GM12878 (cell line): Measurements from ENCODE around the gene SENP3.

Source experiments
- CEBPB ChIP-seq, 2 experiments: fragments of 150-350 bp in 1 of 2; IDR thresholded peaks; 2 replicates each; pipeline ENCODE4 v1.6.1; 2012 to 2014; ENCODE audit warnings: low read depth in 2 of 2, low read length in 2 of 2, borderline replicate concordance in 1 of 2, inconsistent platforms in 1 of 2
- FOS ChIP-seq: IDR thresholded peaks from 3 replicates; pipeline ENCODE4 v1.6.1; 2011; ENCODE audit warnings: borderline replicate concordance; ENCODE audit not compliant: insufficient read length; ENCODE audit errors: extremely low read depth
- HCFC1 ChIP-seq: fragments of 150-350 bp; IDR thresholded peaks from 2 replicates; pipeline ENCODE4 v1.6.1; 2014; ENCODE audit warnings: low read length
- POLR2A ChIP-seq: IDR thresholded peaks from 2 replicates; pipeline ENCODE4 v1.6.1; 2011; ENCODE audit warnings: low read depth, mild to moderate bottlenecking, low read length
- RAD21 ChIP-seq: IDR thresholded peaks from 2 replicates; pipeline ENCODE4 v1.6.1; 2011; ENCODE audit warnings: mild to moderate bottlenecking, low read depth, low read length, moderate library complexity; ENCODE audit not compliant: insufficient read depth
- SP1 ChIP-seq: IDR thresholded peaks from one replicate; pipeline ENCODE4 v1.6.1; 2011; ENCODE audit warnings: low read depth, low read length
- TARDBP ChIP-seq: IDR thresholded peaks from 2 replicates; pipeline ENCODE4 v1.6.1; 2016; ENCODE audit warnings: borderline replicate concordance
- TF ChIP-seq, protein P1 (sequence below): IDR thresholded peaks from 2 replicates; pipeline ENCODE4 v1.6.1; 2012; ENCODE audit warnings: low read length, inconsistent platforms
- TF ChIP-seq, protein P2 (sequence below), 3 experiments: IDR thresholded peaks in 2 of 3; conservative IDR thresholded peaks in 1 of 3; 2 replicates each; pipeline ENCODE4 v1.5.1; 2011; ENCODE audit warnings: low read depth in 3 of 3, low read length in 3 of 3, mild to moderate bottlenecking in 3 of 3, control low read depth in 2 of 3, moderate library complexity in 2 of 3, inconsistent platforms in 1 of 3, mixed read lengths in 1 of 3; ENCODE audit not compliant: control insufficient read depth in 2 of 3, insufficient read depth in 1 of 3; ENCODE audit errors: extremely low read depth in 1 of 3

DNA sequence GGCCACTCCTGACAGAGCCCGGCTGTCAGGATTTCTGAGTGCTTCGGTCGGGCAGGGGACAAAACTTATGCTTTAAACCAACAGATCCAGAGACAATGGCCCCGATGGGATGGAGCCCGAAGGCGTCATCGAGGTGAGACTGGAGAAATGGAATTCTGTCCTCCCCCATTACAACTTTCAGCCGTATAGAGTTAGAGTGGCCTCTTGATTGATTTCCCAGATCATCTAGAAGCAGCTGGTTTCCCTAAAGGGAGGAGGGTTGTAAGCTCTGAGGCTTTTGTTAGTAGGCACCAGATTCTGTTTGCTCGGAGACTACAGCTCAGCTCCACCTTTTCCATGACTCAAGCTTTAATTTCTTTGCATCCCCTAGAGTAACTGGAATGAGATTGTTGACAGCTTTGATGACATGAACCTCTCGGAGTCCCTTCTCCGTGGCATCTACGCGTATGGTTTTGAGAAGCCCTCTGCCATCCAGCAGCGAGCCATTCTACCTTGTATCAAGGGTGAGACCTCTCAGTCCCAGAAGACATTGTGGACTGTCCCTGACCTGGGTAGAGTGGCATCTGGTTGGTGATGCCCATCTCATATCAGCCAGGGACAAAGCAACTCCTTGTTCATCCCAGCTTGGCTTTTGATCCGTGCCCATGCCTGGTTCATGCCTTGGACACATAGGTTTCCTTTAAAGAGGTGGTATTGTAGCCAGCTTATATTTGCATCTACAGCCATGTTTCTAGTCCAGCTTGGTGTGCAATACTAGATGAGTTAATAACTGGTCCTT lies 12.6 kb downstream of the SENP3 start:
- no peak for TF ChIP-seq RAD21
- TF ChIP-seq POLR2A, result peak; percentile 33; the same call in 1 of the 2 replicates
- TF ChIP-seq SP1, result no peak
- no peak for TF ChIP-seq CEBPB (IDR thresholded peaks at IDR 0.05; ENCODE audit: borderline replicate concordance in 1 of 2, low read depth in 2 of 2, low read length in 2 of 2)
- TF ChIP-seq, protein P1, sequence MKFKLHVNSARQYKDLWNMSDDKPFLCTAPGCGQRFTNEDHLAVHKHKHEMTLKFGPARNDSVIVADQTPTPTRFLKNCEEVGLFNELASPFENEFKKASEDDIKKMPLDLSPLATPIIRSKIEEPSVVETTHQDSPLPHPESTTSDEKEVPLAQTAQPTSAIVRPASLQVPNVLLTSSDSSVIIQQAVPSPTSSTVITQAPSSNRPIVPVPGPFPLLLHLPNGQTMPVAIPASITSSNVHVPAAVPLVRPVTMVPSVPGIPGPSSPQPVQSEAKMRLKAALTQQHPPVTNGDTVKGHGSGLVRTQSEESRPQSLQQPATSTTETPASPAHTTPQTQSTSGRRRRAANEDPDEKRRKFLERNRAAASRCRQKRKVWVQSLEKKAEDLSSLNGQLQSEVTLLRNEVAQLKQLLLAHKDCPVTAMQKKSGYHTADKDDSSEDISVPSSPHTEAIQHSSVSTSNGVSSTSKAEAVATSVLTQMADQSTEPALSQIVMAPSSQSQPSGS, result no peak
- TF ChIP-seq, protein P2, sequence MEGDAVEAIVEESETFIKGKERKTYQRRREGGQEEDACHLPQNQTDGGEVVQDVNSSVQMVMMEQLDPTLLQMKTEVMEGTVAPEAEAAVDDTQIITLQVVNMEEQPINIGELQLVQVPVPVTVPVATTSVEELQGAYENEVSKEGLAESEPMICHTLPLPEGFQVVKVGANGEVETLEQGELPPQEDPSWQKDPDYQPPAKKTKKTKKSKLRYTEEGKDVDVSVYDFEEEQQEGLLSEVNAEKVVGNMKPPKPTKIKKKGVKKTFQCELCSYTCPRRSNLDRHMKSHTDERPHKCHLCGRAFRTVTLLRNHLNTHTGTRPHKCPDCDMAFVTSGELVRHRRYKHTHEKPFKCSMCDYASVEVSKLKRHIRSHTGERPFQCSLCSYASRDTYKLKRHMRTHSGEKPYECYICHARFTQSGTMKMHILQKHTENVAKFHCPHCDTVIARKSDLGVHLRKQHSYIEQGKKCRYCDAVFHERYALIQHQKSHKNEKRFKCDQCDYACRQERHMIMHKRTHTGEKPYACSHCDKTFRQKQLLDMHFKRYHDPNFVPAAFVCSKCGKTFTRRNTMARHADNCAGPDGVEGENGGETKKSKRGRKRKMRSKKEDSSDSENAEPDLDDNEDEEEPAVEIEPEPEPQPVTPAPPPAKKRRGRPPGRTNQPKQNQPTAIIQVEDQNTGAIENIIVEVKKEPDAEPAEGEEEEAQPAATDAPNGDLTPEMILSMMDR (IDR thresholded peaks at IDR 0.05 in 2 of 3, conservative IDR thresholded peaks at IDR 0.05 in 1 of 3; ENCODE audit: control insufficient read depth in 2 of 3, extremely low read depth in 1 of 3, insufficient read depth in 1 of 3, low read depth in 3 of 3, low read length in 3 of 3), result no peak
- no peak for TF ChIP-seq FOS
- TF ChIP-seq TARDBP, result no peak
- no peak for TF ChIP-seq HCFC1
